Panc1 (cell line): ENCODE results near the gene PRLR.

Experiments
- POLR2AphosphoS5 ChIP-seq: IDR thresholded peaks from 2 replicates; pipeline ENCODE4 v1.6.1; 2012; ENCODE audit warnings: mild to moderate bottlenecking, low read depth, low read length, moderate library complexity
- TCF7L2 ChIP-seq: IDR thresholded peaks from 2 replicates; pipeline ENCODE4 v1.6.1; 2011; ENCODE audit warnings: mild to moderate bottlenecking, low read depth, low read length, inconsistent platforms
- TF ChIP-seq, protein P1 (sequence below): fragments of 450-650 bp; IDR thresholded peaks from 2 replicates; pipeline ENCODE4 v1.5.1; 2017; ENCODE audit warnings: mild to moderate bottlenecking

DNA sequence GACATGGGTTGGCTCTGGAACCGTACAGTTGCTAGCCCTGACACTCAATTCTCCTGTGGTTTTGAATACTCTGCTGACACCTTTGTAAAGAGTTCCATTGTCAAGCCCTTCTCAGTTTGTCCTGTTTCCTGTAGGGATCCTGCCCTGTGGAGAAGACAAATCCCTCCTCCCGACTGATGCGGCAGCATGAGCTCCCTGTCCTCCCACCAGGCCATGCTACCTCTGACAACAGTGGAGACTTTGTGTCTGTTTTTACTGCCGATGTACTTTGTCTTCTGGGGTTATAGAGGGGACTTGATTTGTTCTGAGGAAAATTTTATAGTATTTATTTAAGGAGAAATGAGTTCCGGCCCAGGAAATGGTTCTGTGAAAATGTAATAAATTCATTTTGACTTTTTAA, 57.8 kb downstream of the PRLR start:
- TF ChIP-seq, protein P1, sequence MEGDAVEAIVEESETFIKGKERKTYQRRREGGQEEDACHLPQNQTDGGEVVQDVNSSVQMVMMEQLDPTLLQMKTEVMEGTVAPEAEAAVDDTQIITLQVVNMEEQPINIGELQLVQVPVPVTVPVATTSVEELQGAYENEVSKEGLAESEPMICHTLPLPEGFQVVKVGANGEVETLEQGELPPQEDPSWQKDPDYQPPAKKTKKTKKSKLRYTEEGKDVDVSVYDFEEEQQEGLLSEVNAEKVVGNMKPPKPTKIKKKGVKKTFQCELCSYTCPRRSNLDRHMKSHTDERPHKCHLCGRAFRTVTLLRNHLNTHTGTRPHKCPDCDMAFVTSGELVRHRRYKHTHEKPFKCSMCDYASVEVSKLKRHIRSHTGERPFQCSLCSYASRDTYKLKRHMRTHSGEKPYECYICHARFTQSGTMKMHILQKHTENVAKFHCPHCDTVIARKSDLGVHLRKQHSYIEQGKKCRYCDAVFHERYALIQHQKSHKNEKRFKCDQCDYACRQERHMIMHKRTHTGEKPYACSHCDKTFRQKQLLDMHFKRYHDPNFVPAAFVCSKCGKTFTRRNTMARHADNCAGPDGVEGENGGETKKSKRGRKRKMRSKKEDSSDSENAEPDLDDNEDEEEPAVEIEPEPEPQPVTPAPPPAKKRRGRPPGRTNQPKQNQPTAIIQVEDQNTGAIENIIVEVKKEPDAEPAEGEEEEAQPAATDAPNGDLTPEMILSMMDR = no peak
- no peak for TF ChIP-seq TCF7L2
- no peak for TF ChIP-seq POLR2AphosphoS5
